Psoas muscle (tissue), 8 donors: ENCODE measurements around the gene SC5D. TPM values are rescaled to one million over a fixed set of nuclear protein-coding genes. Genes with fewer than 3 reads are reported as not detected.

Experiments used
- ATAC-seq, 4 donors: fragments of 200-7000 bp; cut with Tn5 transposase; one replicate each; pipeline ENCODE4 v1.9.1; 2020; ENCODE audit warnings: moderate library complexity in 3 of 4, mild to moderate bottlenecking in 2 of 4
- DNase-seq, 2 donors: peaks; one replicate each; pipeline ENCODE4 v3.0.0-alpha.2; 2020
- H3K27ac ChIP-seq: fragments of 200-600 bp; one replicate; pipeline ENCODE4 v1.8.0; 2022
- H3K27me3 ChIP-seq, 3 donors: fragments of 200-600 bp in 1 of 3; one replicate each; pipeline versions ENCODE4 v1.6.1 to v1.8.0; 2013 to 2022; ENCODE audit warnings: low read length in 2 of 3, mild to moderate bottlenecking in 2 of 3, moderate library complexity in 1 of 3; ENCODE audit not compliant: insufficient read depth in 3 of 3
- H3K36me3 ChIP-seq, 2 donors: fragments of 200-600 bp in 1 of 2; one replicate each; pipeline versions ENCODE4 v1.6.1 to v1.8.0; 2013 to 2022; ENCODE audit warnings: low read depth in 1 of 2, mild to moderate bottlenecking in 1 of 2, moderate library complexity in 1 of 2; ENCODE audit not compliant: insufficient read depth in 1 of 2
- H3K4me1 ChIP-seq: fragments of 200-600 bp; one replicate; pipeline ENCODE4 v1.8.0; 2022
- H3K4me3 ChIP-seq: fragments of 200-600 bp; one replicate; pipeline ENCODE4 v1.8.0; 2022; ENCODE audit warnings: mild to moderate bottlenecking
- H3K9me3 ChIP-seq: fragments of 200-600 bp; one replicate; pipeline ENCODE4 v1.8.0; 2022
- CTCF ChIP-seq: fragments of 200-600 bp; IDR thresholded peaks from one replicate; pipeline ENCODE4 v1.8.0; 2022; ENCODE audit warnings: antibody characterized with exemption
- WGBS, 3 donors: extraction: QIAGEN DNeasy Blood & Tissue Kit; methylation state at CpG; one replicate each; pipeline versions ENCODE4 v1.1.6 to v1.1.7; 2013; 5-methylcytosine and 5-hydroxymethylcytosine counted together
- intact Hi-C, 2 donors: fragments of 100-400 bp; cut with DNase I; formaldehyde crosslinking; loops; one replicate each; pipeline versions ENCODE4 v1.11.0 to v1.14.2; 2022
- polyA plus RNA-seq, 3 donors: library from polyadenylated mRNA; stranded (reverse); fragments of 200-250 nt; gene quantifications; one replicate each; pipeline ENCODE4 v1.2.3, GENCODE V29; 2013
- total RNA-seq, 4 donors: library from RNA; stranded (reverse); fragmentation: NEBNext Ultra II Directional in 2 of 4; extraction: Animal tissue kit (Norgen Biotek cat#: 25700) in 2 of 4; gene quantifications; one replicate each; pipeline versions ENCODE4 v1.2.1 to v1.2.4, GENCODE V29; 2021 to 2023
- donor health status: healthy with polysubstance abuse.
- donor health status: DM: no; HTN: no; CAD: no; lungs with moderate emphysema.
- donor health status: Bipolar disorder and iron deficiency.
- donor health status: healthy.
- donor health status: DM: yes; HTN: yes; CAD: no.
- donor health status: DM: no; HTN: no; CAD: no.
- donor health status: DM: no; HTN: no; CAD: no.
- donor health status: DM: yes; HTN: yes; CAD: no.

Gene SC5D
- total and polyA plus RNA-seq, 7 donors = 4.7 to 12.5 (median 7.4) TPM

- TF ChIP-seq CTCF = no peak
- Histone ChIP-seq H3K27me3 (no peaks in the 10 kb centered on the region), H3K4me3 (no peak overlapping the region), H3K27ac (no peak overlapping the region), H3K9me3 (no peaks in the 10 kb centered on the region), H3K36me3 (peaks cover 3 to 38% of the 10 kb centered on the region in 2 donors), H3K4me1 (no peaks in the 10 kb centered on the region)
- intact Hi-C loops = no loop called here
- ATAC-seq (no peak), DNase-seq (no peak)
- WGBS, 3 donors = 92 to 95% (median 94%) methylated on average over 4 of the region's 4 CpGs
Measured at GRCh38 chr11:121309688-121310087, 17.1 kb downstream of the SC5D start.

GRCh38 chr11:121310908-121311307 lies 18.3 kb downstream of the SC5D start:
- intact Hi-C loops = no loop called here
- DNase-seq (no peak), ATAC-seq (no peak)
- H3K9me3 ChIP-seq = no peaks in the 10 kb centered on the region
- H3K27me3 ChIP-seq = no peaks in the 10 kb centered on the region
- TF ChIP-seq CTCF = no peak
- no peaks in the 10 kb centered on the region for H3K4me1 ChIP-seq
- peaks cover 3 to 28% of the 10 kb centered on the region in 2 donors for H3K36me3 ChIP-seq
- no peak overlapping the region for H3K27ac ChIP-seq
- H3K4me3 ChIP-seq = no peak overlapping the region
- WGBS, 3 donors = 88 to 95% (median 91%) methylated on average over 1 of the region's 1 CpG

- no peak overlapping the region for H3K27ac ChIP-seq
- ATAC-seq (no peak), DNase-seq (no peak)
- H3K4me1 ChIP-seq = no peaks in the 10 kb centered on the region
- no peak overlapping the region for H3K4me3 ChIP-seq
- intact Hi-C loops = no loop called here
- no peaks in the 10 kb centered on the region for H3K27me3 ChIP-seq
- H3K36me3 ChIP-seq = peaks cover 3 to 23% of the 10 kb centered on the region in 2 donors
- TF ChIP-seq CTCF = no peak
- no peaks in the 10 kb centered on the region for H3K9me3 ChIP-seq
Measured at GRCh38 chr11:121311373-121311772, 18.8 kb downstream of the SC5D start.

- H3K27me3 ChIP-seq = no peaks in the 10 kb centered on the region
- H3K9me3 ChIP-seq = no peaks in the 10 kb centered on the region
- no peak for TF ChIP-seq CTCF
- H3K27ac ChIP-seq = no peak overlapping the region
- H3K36me3 ChIP-seq = peaks cover 0 to 12% of the 10 kb centered on the region in 2 donors
- ATAC-seq (no peak), DNase-seq (no peak)
- intact Hi-C loops = no loop called here
- H3K4me1 ChIP-seq = no peaks in the 10 kb centered on the region
- no peak overlapping the region for H3K4me3 ChIP-seq
- 71 to 82% (median 75%) methylated on average over 2 of the region's 2 CpGs for whole genome bisulfite sequencing, 3 donors
Measured at GRCh38 chr11:121312483-121312882, 19.9 kb downstream of the SC5D start.
